GM18870 (cell line): ENCODE measurements around the gene PKN1.
"Not testable (repeated sequence)": the region's sequence is repeated elsewhere in the genome, so short reads cannot be mapped to it uniquely, and the experiment has no call there.

ENCODE experiments used
- ATAC-seq: cut with Tn5 transposase; IDR thresholded peaks from one replicate; pipeline ENCODE4 v1.9.1; 2021; ENCODE audit warnings: moderate library complexity; ENCODE audit not compliant: unreplicated experiment

Gene PKN1

GRCh38 chr19:14428882-14429416 is 4.2 kb upstream of the PKN1 start:
- ATAC-seq: no peak

GRCh38 chr19:14430712-14431111 is 2.4 kb upstream of the PKN1 start:
- no peak for ATAC-seq

GRCh38 chr19:14433554-14434501 is 722 bp downstream of the PKN1 start:
- ATAC-seq: no peak

- ATAC-seq: no peak
Measured at GRCh38 chr19:14434543-14435319, 1.6 kb downstream of the PKN1 start.

- no peak for ATAC-seq
Measured at GRCh38 chr19:14435320-14436050, 2.4 kb downstream of the PKN1 start.

GRCh38 chr19:14437578-14438140 is 4.6 kb downstream of the PKN1 start:
- ATAC-seq: no peak

GRCh38 chr19:14439014-14439413 is 5.9 kb downstream of the PKN1 start:
- no peak for ATAC-seq

- peak; percentile 69 for ATAC-seq
Measured at GRCh38 chr19:14440049-14440448, 6.9 kb downstream of the PKN1 start.

- no peak for ATAC-seq
Measured at GRCh38 chr19:14441041-14441938, 8.2 kb downstream of the PKN1 start.

GRCh38 chr19:14442891-14443631 is 10.0 kb downstream of the PKN1 start:
- no peak for ATAC-seq

GRCh38 chr19:14443632-14444216 is 10.6 kb downstream of the PKN1 start:
- ATAC-seq: no peak

- ATAC-seq: no peak
Measured at GRCh38 chr19:14446336-14447036, 13.4 kb downstream of the PKN1 start.

GRCh38 chr19:14449321-14449720 is 16.2 kb downstream of the PKN1 start:
- no peak for ATAC-seq

- ATAC-seq: no peak
Measured at GRCh38 chr19:14450168-14450874, 17.2 kb downstream of the PKN1 start.

GRCh38 chr19:14450876-14451275 is 17.8 kb downstream of the PKN1 start:
- no peak for ATAC-seq

- ATAC-seq: not testable (repeated sequence)
Measured at GRCh38 chr19:14452303-14452702, 19.2 kb downstream of the PKN1 start.

GRCh38 chr19:14459703-14460102 is 26.6 kb downstream of the PKN1 start:
- ATAC-seq: no peak
